NCI-H2227 (cell line): ENCODE measurements around the gene GEMIN7.
"Not testable (repeated sequence)": the region's sequence is repeated elsewhere in the genome, so short reads cannot be mapped to it uniquely, and the experiment has no call there.

Experiments
- DNase-seq: peaks from one replicate; lab custom pipeline; 2025; ENCODE audit not compliant: unreplicated experiment; lab: John Stamatoyannopoulos, UW

Gene GEMIN7

DNA sequence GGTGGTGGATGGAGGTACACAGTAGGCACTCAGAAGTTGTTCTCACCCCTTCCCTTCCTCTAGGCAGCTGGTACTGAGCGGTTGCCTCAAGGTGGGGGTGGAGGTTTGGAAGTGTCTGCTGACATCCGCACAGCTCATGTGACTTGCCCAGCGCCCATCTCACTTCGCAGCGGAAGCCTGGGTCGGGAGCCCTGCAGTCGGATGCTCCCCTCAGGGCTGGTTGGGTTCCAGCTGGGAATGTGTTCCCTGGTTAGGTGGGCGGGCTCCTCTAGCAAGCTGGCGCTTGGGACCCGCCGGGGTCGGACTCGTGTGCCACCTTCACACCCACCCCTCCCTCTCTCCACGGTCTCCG lies 24.1 kb downstream of the GEMIN7 start:
- no peak for DNase-seq

DNA sequence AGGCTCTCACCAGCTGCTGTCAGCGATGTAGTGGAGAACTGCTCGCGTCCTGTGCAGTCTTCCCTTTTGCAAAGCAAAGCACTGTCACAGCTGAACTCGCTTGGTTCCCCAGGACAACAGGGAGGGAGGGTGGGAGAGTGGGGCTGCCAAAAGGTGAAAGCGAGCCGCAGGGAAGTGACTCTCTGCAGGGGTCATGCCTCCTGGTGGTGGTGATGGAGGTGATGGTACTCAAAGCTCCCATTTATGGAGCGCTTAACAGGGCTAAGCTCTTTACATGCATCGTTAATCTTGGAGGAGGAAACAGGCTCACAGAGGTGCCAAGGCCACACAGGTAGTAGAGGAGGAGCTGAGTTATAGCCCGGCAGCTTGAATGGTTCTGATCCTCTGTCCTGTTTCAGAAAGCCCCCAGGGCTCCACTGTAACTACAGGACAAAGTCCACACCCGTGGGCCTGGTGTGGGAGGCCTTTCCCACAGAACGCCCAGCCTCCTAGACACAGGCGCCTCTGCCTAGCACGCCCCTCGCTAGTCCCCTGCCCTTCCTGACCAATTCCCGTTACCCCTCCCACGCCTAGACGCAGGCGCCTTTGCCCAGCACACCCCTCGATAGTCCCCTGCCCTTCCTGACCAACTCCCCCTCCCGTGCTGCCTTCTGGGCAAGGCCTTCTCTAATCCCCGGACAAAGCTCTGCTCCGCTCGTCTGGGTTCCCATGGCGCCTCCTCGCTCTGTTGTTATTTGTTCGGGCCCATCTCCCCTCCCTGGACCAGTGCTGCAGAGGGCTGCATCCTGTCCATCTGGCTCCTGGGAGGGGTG lies 24.7 kb downstream of the GEMIN7 start:
- no peak for DNase-seq

DNA sequence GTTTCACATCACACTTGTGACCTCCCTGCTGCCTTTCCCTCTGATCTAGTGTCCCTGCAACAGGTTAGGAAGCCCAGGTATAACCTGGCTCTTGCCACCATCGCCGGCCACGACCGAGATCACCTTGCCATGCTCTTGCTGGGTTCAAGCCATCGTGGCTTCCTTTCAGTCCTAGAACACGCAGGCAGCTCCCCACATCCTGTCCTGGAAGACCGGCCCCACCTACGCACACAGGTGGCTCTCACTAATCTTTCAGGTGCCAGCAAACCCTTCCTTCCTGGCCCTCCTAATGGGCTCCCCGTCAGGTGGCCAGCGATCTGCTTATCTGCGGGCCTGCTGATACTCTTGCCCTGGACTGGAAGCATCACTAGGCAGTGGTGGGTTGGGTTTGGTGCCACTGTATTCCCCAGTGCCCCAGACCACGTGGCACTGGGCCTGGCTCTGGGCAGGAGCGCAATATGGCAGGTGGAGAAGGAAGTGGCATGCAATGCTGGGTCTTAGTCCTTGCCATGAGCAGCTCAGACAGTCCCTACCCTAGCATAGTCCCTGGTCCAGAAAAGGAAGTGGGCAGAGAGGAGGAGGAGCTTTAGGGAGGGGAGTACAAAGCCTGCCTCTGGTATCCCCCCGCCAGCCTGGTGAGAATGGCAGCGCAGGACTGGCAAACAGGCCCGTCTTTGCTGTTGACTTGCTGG lies 25.7 kb downstream of the GEMIN7 start:
- no peak for DNase-seq

DNA sequence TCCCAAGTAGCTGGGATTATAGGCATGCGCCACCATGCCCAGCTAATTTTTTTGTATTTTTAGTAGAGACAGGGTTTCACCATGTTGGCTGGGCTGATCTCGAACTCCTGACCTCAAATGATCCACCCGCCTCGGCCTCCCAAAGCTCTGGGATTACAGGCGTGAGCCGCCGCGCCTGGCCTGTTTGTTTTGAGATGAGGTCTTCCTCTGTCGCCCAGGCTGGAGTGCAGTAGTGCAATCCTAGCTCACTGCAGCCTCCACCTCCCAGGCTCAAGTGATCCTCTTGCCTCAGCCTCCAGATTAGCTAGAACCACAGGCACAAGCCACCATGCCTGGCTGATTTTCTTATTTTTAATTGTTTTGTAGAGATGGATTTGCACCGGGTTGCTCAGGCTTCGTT lies 27.3 kb downstream of the GEMIN7 start:
- DNase-seq = not testable (repeated sequence)

DNA sequence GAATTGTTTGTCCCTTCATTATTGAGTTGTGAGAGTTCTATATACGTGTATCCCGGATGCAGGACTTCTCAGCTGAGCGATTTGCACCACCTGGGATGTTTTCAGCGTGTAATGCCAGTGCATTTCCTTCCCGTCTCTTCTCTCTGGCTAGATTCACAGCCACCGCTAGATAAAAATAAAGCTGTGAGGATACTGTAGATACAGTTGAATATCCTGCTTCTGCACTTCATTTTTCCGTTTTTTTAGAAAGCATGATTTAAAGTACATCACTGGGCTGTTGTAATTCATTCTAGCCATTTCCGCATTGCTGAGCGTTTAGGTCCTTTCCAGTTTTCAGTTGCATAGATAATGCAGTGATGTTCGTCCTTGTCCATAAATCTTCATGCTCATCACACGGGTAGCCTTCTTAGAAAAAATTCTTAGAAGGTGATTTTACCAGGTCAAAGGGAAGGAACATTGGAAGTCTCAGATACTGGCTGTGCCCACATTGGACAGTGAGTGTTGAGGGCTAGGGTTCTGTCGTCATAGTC lies 28.6 kb downstream of the GEMIN7 start:
- no peak for DNase-seq

DNA sequence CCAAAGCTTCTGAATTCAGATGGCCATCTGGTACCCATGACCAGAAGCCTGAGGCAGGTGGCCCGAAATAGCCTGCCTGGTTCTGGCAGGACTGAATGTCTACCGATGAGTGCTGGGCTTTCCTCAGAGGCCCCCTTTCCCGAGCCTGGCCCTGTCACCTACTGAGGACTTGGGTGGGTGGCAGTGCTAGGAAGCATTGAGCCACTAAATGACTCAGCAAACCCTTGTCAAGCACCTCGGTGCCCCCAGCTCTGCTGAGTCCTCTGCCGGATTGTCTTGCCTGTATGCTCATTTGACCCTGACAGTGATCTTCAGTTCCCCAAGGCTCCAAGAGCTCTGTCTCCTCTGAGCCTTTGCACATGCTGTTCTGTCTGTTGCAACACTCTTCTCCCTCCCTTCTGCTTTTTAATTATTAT lies 31.8 kb downstream of the GEMIN7 start:
- DNase-seq = no peak

DNA sequence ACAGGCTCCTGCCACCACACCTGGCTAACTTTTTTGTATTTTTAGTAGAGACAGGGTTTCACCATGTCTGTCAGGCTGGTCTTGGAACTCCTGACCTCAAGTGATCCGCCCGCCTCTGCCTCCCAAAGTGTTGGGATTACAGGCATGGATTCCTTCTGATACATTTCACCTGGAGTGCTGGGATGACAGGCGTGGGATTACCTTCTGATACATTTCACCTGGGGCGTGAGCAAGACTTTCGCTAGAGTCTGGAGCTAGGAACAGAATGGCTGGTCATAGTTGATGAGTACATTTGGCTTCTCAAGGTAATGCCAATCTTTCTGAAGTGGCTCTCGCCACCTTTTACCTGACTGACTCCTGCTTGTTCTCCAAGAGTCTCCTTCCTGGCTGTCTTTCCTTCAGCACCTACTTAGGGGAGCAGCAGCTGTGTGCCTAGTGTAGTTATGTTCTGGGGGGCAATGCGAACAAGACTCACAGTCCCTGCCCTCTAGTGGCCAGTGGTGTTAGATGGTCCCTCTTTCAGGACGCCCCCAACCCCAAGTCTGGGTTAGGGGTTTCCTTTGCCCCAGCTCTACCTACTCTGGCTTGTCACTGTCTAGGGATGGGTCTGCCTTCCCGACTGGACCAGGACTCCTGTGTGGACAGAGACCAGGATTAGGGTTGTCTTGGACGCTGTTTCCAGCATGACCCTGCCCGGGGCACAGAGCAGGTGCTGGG lies 33.2 kb downstream of the GEMIN7 start:
- no peak for DNase-seq

DNA sequence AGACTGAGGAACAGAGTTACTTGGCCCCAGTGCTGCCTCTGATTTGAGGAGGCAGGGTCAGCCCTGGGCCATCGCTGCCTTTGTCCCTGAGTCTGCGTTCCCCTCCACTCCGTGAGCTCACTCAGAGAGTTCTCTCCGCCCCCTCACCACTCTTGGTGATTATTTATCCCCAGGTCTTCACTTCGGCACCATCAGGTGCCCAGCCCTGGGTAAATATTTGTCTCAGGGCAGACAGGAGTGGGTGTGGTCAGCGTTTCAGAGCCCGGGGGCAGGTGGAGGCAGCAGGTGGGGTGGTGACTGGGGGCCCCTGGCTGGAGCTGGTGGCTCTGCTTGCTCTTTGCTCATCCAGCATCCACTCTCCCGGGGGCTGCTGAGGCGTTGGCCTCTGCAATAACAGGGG lies 34.6 kb downstream of the GEMIN7 start:
- DNase-seq = no peak

DNA sequence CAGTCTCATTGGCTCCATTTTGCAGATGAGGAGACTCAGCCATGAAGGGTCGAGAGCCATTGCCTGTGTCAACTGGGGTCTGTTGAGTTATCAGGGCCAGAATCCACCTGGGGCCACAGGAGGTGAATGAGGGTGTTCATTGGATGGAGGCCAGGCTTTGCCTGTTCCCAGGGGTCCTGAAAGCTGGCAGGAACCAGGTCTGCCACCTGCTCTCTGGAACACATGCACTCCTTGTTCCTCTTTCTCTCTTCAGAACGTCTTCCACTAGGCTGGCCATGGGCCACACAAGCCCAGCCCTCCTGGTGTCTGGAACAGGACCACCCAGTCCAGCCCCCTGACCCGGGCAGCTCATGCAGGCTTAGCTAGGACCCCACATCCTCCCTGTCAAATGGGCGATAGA lies 35.1 kb downstream of the GEMIN7 start:
- DNase-seq = no peak

DNA sequence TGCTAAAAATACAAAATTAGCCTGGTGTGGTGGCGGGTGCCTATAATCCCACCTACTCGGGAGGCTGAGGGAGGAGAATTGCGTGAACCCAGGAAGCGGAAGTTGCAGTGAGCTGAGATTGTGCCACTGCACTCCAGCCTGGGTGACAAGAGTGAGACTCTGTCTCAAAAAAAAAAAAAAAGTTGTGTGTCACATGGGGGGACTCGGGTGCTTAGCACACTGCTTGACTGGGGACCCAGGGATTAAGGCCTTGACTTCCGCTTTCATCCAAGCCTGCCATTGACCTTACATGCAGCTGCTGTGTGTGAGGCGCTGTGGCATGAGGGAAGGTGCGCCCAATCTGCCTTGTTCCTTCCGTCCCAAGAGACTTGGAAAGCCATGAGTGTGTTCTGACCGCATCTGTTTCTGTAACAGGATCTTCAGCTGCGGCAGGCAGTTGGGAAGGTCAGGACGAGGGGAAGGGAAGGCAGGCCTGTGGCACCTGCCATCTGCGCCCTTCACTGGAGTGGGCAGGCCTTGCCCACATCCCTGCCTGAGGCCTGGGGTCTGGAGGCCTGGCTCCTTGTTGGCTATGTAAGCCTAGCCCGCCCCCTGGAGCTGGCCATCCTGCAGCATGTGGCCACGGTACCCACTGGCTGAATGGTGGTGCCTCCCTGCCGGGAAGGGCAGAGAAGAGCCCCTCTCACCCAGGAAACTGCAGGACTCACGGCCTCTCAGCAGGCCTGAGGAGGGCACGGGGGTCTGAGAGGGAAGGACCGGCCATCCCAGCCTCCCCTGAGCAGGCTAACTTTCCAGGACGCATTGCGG lies 37.0 kb downstream of the GEMIN7 start:
- DNase-seq = no peak

DNA sequence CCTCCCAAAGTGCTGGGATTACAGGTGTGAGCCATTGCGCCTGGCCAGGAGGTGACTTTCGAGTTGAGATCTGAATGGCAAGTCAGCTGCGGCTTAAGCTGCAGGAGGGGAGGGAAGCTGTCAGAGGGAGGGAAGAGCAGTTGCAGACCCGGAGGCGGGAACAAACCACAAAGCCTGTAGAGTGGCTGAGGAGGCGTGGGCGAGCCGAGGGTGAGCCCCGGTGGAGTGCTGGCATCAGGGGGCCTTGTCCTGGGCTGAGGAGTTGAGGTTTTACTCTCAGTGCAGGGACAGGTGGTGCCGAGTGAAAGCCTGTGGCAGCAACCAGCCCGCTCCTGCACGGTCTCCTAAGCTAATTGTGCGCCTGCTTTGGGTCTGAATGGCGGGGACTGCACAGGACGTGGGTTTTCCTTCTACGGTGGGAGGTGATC lies 38.1 kb downstream of the GEMIN7 start:
- DNase-seq = peak; percentile 43

DNA sequence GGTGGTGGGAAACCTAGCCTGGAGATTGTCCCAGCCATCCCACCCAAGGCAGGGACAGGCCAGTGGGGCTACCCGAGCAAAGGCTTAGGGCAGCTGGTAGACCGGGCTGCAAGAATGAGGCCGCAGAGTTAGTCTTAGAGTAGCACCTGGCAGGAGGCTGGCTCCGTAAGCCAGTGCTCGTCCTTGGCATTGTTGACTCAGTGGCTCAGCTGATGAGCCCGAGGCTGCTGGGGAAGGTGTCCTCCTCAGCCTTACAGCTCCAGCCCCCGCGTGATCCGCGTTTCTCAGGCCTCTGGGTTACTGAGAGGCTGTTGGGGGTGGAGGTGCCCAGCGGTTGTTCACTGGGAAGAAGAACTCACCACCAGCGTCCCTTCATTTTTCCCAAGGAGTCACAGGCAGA lies 38.6 kb downstream of the GEMIN7 start:
- DNase-seq = no peak

DNA sequence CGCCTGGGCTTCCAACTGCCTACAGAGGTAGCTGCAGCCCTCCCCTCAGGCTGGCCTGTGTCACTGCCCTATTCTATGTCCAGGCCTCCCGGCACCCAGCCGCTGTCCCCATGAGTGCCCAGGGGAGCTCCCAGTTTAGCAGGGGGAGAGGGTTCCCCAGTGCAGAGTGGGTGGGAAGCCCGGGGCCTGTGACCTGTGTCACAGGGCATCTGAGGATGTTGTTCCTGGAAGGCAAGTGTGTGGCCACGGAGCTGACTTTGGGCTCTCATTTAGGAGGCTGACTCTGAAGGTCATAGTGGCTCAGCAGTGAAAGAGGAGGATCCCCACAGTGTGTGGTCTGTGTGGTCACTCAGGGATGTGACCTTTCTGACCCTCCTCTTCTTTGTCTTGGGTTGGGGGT lies 39.0 kb downstream of the GEMIN7 start:
- DNase-seq = no peak

DNA sequence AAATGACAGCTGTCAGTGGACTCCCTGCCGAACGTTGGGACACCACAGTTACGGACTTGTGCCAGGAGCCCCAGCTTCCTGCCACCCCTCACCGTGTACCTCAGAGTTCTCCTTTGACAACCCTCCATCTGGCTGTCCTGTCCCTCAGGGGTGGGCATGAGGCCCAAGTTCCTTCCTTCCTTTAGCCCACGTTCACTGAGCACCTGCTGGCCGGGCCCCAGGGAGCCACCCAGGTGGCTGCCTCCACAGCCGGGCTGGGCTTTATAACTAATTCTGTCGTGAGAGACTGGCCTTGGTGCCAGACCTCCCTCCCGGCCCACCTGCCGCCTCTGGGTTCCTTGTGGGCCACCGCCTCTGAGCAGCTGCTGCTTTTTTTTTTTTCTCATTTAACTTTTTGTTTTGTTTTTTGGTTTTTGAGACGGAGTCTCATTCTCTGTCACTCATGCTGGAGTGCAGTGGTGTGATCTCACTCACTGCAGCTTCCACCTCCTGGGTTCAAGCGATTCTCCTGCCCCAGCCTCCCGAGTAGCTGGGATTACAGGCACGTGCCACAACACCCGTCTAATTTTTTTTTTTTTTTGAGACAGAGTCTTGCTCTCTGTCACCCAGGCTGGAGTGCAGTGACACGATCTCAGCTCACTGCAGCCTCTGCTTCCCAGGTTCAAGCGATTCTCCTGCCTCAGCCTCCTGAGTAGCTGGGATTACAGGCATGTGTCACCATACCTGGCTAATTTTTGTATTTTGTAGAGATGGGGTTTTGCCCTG lies 39.7 kb downstream of the GEMIN7 start:
- not testable (repeated sequence) for DNase-seq

DNA sequence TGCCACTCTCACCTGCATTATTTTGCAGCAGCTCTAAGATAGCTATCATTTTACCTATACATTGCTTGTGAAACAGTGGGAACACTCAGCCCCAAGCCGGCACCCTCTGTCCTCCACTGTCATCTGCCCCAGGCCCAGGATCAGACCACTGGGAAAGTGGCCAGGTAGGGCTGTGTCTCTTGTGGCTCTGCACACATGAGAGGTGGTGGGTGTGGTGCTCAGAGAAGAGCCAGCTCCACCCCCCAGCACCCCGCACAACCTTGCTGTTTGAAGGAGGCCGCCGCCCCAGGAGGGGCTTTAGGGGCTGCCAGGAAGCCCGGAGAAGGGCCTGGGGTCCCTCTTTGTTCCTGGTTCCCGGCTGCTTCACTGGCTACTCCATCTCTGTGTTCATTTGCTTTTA lies 40.5 kb downstream of the GEMIN7 start:
- DNase-seq = no peak

DNA sequence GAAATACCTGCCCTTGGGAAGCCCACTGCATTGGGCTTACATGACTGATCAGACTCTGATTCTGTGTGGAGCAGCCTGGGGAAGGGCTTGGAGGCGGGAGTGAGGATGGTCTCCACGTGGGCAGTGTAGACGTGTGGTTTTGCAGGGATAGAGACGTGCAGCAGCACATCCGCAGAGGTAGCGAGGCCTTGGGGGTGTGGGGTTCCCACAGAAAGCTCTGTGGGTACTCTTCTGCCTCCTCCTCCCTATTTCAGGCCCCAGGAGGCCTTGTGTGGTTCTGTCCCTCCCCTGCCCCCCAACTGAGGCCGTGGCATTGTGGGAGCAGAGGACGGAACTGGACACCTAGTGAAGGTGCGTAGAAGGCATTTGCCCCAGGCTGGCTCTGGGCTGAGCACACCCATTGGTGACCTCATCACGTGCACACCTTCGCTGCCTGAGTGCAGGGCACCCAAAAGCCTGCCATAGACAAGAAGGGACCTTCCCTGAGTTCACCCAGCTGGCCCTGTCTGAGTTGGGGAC lies 42.8 kb downstream of the GEMIN7 start:
- no peak for DNase-seq

DNA sequence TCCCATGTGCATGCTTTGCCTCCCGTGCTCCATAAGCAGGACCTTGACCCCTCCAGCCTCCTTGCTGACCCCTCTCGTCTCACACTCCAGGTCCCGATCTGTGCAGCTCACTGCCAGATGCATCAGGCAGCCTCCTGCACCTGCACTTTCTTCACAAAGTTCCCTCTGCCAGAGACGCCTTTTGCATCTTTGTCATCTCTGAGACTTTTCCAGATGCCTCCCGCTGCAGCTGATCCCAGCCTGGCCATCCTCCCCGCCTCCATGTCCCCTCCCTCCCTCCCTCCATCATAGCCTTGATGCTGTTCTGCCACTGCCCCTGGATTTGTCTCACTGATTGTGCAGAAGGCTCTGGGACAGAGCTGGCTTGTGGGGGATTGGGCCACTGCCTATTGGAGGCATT lies 43.8 kb downstream of the GEMIN7 start:
- no peak for DNase-seq

DNA sequence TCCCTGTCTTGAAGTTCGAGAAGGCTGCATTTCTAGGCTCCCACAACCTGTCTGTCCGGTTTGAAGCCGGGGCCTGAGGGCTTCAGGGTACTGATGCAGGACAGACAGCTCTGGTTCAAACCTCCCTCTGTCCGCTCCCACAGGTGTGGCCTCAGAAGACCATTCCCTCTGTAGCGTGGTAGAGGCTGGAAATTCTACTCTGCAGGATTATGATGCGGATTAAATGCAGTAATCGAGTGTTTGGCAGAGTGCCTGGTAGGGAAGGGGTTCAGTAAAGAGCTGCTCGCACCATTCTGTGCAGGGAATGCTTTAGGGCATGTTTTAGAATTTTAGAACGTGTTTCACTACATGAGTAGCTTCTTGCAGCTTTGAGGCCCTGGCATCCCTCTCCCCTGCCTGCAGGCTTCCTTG lies 44.4 kb downstream of the GEMIN7 start:
- no peak for DNase-seq

DNA sequence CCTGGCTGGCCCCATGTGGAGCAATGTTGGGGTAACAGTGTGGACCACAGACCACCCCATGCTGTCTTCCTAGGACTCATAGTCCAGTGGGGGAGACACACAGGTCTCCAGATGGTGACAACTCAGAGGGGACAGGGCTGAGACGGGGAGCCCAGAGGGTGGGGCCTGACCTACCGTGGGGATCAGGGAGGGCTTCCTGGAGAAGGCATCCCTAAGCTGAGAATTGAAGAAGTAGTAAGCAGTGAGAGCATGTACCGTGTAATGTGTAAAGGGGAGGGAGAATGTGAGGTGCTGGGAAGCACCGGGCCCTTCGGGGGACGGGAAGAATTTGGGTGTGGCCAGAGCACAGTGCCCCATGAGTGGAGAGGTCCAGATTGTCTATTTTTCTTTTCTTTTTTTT lies 45.0 kb downstream of the GEMIN7 start:
- DNase-seq = no peak

DNA sequence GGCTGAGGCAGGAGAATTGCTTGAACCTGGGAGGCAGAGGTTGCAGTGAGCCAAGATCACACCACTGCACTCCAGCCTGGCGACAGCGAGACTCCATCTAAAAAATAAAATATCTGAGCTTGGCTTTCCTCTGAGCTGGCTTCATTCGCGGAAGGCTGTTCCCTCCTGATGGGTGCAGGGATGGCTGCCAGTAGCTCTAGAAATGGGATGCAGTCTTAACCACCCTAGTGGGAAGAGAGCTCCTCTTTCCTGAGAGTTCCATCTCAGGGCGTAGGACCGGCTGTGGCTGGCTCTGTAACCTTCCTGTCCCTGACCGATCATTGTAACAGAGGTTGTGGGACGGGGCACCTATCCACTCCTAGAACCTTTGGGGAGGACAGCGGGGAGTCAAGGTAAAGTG lies 46.3 kb downstream of the GEMIN7 start:
- DNase-seq = no peak
